Renal cortical epithelial cell (primary cell): ENCODE data around the gene VEPH1. TPM values are rescaled to one million over a fixed set of nuclear protein-coding genes. Genes with fewer than 3 reads are reported as not detected.

Experiments
- DNase-seq: peaks from one replicate; pipeline ENCODE4 v3.0.0-alpha.2; 2011; ENCODE audit warnings: low read depth
- total RNA-seq: library from RNA; depleted of rRNA; stranded (reverse); fragments of >200 nt; gene quantifications from 2 replicates; pipeline ENCODE4 v1.2.3, GENCODE V29; 2014

Gene VEPH1
- total RNA-seq, result 15.5 and 19.3 TPM in 2 replicates

GRCh38 chr3:157502916-157503595, at the start of gene VEPH1:
Gene VEPH1 (minus strand): TSS chr3:157503416. CDS start chr3:157495349, 8,067 bp downstream.
- DNase-seq, result peak; percentile 92

- no peak for DNase-seq
Observed at GRCh38 chr3:157551961-157552360, 48.7 kb upstream of the VEPH1 start.

GRCh38 chr3:157549498-157549897, 46.3 kb upstream of the VEPH1 start:
- DNase-seq, result no peak

- peak; percentile 47 for DNase-seq
Observed at GRCh38 chr3:157544501-157545130, 41.4 kb upstream of the VEPH1 start.

GRCh38 chr3:157543501-157544035, 40.4 kb upstream of the VEPH1 start:
- no peak for DNase-seq

- DNase-seq, result peak; percentile 48
Observed at GRCh38 chr3:157542711-157543500, 39.7 kb upstream of the VEPH1 start.

- DNase-seq, result no peak
Observed at GRCh38 chr3:157541506-157542236, 38.5 kb upstream of the VEPH1 start.

GRCh38 chr3:157540656-157541055, 37.4 kb upstream of the VEPH1 start:
- DNase-seq, result no peak

GRCh38 chr3:157535667-157536066, 32.5 kb upstream of the VEPH1 start:
- no peak for DNase-seq

GRCh38 chr3:157534725-157535161, 31.5 kb upstream of the VEPH1 start:
- DNase-seq, result no peak

- DNase-seq, result peak; percentile 53
Observed at GRCh38 chr3:157533298-157534070, 30.3 kb upstream of the VEPH1 start.

GRCh38 chr3:157532529-157533297, 29.5 kb upstream of the VEPH1 start:
- DNase-seq, result peak; percentile 88

GRCh38 chr3:157531771-157532170, 28.6 kb upstream of the VEPH1 start:
- DNase-seq, result peak; percentile 26

- DNase-seq, result peak; percentile 23
Observed at GRCh38 chr3:157531301-157531660, 28.1 kb upstream of the VEPH1 start.

- no peak for DNase-seq
Observed at GRCh38 chr3:157530637-157531300, 27.6 kb upstream of the VEPH1 start.

GRCh38 chr3:157529751-157530150, 26.5 kb upstream of the VEPH1 start:
- no peak for DNase-seq

- no peak for DNase-seq
Observed at GRCh38 chr3:157529085-157529484, 25.9 kb upstream of the VEPH1 start.

GRCh38 chr3:157527131-157527881, 24.1 kb upstream of the VEPH1 start:
- peak; percentile 43 for DNase-seq

GRCh38 chr3:157526036-157526435, 22.8 kb upstream of the VEPH1 start:
- DNase-seq, result no peak
